COLO668 (cell line): Measurements from ENCODE around the gene CLSTN2.

Experiments used
- DNase-seq: peaks from one replicate; lab custom pipeline; 2025; ENCODE audit not compliant: unreplicated experiment; lab: John Stamatoyannopoulos, UW

The CLSTN2 gene

DNA sequence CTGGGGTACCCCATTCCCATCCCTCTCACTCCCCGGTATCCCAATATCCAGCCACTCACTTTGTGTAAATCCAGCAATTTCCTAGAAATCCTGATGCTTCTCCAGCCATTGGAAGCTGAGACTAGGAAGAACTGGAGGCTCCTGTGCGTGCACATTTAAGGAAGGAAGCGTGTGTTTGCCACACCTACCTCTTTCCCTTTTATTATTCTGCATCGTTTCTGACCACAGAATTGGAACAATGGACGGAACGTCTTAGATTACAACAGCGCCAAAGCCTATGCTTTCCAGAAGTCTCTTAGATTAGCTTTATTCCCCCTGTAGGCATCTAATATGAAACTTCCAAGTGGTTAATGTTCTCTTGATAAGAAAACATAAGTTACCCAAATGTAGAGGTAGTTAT lies 508.1 kb downstream of the CLSTN2 start:
- DNase-seq, result no peak

DNA sequence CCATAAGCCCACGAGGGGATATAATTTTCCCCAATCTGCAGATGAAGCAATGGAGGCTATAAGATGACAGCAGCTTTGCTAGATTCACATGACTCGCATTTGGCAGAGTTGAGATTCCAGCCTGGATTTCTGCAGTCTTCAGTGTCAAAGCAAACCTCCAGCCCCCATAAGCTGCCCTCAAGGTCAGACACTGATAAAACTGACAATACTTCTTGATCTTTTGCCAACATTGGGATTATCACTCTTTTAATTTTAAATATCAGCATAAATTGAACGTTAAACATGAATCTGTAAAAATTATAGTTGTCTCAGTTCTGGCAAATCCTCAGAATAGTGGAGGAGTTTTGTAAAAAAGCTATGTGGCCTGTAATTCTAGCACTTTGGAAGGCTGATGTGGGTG lies 508.8 kb downstream of the CLSTN2 start:
- no peak for DNase-seq

DNA sequence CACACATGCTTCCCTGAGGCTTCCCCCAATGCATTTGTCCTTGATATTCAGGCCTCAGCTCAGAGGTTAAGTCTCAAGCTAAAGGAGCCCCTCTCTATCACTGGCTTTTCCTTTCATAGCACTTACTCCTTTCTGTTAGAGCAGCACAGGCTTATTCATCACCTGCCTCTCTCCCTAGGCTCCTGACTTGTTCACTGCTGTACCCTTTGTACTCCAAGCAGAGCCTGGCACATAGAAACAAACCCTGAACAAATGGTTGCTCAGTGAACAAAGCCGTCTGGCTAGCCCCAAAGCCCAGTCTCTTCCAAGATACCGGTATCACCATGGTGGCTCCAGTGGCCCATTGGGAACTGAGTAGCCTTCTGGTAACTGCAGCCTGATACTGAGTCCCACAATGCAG lies 511.7 kb downstream of the CLSTN2 start:
- no peak for DNase-seq

DNA sequence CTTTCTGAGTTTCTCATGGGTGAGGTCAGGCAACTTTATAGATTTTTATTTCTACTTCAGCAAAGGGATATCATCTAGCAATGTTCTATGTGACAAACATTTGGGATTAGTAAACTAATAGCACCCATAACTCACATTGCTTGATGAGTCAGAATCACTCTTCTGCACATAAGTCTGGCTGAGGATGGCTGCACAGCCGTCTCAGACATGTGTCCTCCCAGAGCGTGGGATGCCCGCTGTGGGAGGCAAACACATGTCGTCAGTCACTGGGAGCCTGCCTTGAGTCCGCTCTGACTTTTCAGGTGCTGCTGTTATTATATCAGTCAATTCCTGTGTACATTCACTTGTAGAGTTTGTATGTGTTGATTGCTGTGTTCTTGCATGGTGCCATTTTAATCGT lies 512.2 kb downstream of the CLSTN2 start:
- no peak for DNase-seq

DNA sequence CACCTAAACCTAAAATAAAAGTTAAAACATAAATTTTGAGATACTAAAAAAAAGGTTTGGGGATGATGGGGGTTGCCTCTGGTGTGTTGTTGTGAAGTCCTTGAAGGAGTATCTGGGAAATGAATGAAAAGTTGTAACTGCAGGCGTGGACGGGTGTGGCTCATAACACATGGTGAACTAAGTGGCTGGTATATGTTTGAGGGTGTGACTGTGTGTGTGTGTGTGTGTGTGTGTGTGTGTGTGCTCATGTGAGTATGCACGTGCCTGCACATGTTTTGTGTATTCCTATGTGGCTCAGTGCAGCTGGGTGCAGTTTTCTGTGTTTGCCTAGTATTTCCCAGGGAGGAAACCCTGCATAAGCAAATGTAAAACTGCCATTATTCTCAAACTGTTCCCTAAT lies 513.0 kb downstream of the CLSTN2 start:
- DNase-seq, result no peak

GRCh38 chr3:140449413-140450256 lies 514.6 kb downstream of the CLSTN2 start:
- DNase-seq, result no peak

DNA sequence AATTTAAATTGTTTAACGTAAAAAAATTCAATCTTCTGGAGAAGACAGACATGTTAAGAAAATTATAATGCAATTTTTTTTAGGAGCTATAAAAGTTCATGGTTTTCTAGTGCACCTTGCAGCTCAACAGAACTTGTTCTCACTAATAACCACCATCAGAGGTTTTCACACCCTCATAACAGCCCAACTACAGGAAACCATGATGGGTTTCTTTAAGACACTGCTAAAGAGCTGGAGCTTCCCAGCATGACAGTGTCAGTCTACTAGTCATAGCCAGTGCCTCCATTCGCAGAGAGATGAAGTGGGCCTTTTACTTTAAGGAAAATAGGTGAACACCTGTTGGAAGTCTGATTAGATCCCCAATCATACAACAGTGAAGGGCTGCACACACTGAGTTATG lies 518.8 kb downstream of the CLSTN2 start:
- DNase-seq, result no peak

GRCh38 chr3:140455521-140456214 lies 520.7 kb downstream of the CLSTN2 start:
- no peak for DNase-seq

DNA sequence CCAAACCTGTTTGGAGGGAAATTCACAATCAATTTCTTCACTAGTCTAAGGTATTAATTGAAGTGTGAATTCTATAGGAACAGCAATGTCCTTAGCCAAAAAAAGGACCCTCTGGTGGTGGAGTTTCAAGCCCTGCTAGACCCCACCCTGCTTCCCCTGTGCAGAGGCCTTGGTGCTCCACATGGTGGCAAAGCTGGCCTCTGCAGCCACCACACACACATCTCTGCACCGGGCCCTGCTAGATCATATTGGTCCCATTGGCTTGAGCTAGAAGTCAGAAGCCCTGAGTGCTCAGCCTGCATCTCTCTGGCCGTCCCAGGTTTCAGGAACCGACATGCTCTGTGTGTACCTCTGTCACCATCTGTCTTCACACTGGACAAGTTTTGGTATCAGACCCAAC lies 522.0 kb downstream of the CLSTN2 start:
- DNase-seq, result no peak

- DNase-seq, result no peak
Observed at GRCh38 chr3:140459462-140459861, 524.5 kb downstream of the CLSTN2 start.

GRCh38 chr3:140461250-140461649 lies 526.3 kb downstream of the CLSTN2 start:
- DNase-seq, result no peak

GRCh38 chr3:140463355-140463754 lies 528.4 kb downstream of the CLSTN2 start:
- DNase-seq, result no peak

DNA sequence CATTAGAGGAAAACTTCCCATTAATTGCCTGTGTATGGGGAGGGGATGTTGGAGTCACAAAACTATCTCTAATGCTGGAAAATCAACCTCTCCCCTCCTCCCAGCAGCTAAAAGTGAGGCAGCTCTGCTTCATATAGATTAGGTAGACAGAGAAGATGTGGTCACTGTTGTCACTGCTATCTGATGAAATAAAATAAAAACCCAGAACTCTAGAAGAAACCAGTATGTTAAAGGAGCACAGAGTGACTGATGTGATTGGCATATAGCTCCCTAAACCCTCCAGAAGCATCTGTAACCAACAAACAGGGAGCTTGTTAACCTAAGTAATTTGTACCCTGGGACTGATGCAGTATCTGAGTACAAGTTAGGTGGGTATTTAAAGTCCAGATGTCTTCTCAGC lies 531.0 kb downstream of the CLSTN2 start:
- DNase-seq, result no peak

GRCh38 chr3:140466535-140466934 lies 531.5 kb downstream of the CLSTN2 start:
- DNase-seq, result no peak

DNA sequence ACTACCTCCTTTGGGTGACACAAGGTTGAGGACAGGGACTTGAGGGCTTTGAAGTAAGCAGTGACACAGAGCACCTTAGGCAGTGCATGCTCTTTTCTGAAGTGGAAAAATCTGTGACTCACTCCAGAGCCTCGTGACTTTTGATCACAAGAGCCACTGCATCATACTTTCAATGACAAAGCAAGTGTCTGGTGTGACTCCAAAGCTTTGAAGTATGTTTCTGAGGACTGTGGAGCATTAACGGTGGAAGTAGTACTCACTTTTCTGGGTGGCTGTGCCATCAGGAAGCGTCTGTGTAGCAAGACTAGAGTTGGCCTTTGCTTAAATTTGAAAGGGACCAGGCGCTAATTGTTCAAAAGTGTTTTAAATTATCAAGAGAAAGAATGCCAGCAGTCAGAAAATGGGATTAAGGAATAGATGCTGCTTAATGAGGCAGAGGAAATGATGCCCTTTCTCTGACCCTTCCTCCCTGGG lies 532.2 kb downstream of the CLSTN2 start:
- DNase-seq, result no peak

DNA sequence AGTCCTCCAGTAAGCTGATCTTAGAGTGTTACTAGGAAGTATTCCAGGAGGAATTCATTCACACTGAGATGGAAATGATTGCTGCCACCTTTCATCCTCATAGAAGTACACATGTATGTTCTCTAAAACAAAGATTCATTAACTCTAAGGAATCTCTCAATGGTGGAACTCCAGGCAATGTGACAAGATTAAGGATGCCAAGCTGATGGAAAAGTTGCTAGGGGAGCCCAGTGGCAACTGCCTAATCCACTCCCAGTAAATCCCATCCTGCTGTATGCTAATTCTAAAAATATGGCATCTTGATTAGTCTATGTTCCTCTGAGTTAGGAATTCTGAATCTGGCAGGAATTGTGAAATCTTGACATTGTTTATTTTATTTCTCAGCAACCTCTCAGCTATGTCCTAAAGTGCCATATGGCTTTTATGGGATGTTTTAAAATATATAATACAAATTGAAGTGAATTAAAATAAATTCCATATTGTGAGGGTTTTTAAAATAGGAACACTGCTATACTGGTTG lies 532.9 kb downstream of the CLSTN2 start:
- no peak for DNase-seq

DNA sequence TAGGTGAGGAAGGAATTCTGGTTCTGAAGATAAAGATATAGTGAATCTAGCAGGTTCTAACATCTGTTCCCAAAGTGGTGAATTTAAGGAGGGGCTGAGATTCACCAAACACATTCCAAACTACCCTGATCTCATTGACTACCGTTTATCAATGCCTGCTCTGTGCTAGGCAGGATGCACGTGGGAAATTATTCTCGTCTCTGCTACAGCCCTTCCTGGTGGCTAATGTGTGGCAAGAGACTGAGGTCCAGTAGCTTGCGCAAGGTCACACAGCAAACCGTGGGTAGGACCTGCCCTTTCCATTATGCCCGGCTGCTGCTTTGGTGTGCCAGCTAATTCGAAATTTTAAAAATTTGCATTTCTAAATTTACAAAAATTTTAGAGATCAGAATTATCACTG lies 533.4 kb downstream of the CLSTN2 start:
- no peak for DNase-seq

DNA sequence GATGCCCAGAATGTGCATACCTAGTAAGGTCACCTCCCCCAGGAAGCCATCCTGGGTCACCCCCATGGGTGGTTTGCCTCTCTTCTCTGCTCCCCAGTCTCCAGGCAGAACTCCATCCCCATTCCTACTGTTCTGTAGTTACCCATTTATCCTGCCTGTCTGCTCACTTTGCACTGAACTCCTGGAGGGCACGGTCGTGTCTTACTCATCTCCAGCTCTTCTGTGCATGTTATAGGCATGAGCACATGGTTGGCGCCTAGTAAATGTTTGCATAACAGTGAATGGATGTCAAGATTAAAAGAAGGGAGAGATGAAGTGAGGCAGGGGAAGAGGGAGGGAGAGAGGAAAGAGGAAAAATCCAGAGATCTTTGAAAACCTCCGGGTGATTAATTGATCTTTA lies 534.5 kb downstream of the CLSTN2 start:
- DNase-seq, result no peak

DNA sequence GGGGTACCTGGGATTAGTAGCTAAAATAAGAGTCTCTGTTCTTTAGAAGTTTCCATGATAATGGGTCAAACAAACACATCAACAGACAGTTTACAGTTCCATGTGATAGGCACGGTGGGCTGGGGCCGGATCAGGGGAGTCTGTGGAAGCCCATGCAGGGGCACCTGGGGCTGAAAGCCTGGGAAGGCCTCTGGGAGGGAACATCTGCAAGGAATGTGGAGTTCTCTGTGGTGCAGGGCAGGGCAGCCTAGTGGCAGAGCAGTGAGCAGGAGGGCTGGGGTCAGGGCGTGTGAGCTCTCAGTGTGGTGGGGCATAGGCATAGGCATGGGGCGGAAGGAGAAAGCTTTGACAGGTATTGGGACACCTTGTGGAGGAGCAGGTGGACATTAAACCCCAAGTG lies 535.2 kb downstream of the CLSTN2 start:
- DNase-seq, result no peak

DNA sequence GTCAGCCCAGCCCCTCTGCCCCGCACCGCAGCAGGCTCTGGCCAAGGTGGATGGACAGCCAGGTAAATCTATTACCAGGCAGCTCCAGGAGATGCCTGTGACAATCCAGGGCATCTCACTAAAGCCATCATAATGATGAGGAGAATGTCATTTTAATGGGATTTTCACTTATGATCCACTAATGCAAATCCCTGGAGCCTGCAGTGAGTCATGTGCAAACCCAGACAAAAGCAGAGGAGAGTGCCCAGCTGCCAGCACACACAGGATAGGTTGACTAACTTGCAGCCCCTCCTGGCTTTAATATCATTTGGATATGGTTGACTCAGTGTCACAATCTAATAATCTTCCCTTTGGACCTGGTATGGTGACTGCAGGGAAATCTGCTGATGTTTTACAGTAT lies 536.0 kb downstream of the CLSTN2 start:
- no peak for DNase-seq

DNA sequence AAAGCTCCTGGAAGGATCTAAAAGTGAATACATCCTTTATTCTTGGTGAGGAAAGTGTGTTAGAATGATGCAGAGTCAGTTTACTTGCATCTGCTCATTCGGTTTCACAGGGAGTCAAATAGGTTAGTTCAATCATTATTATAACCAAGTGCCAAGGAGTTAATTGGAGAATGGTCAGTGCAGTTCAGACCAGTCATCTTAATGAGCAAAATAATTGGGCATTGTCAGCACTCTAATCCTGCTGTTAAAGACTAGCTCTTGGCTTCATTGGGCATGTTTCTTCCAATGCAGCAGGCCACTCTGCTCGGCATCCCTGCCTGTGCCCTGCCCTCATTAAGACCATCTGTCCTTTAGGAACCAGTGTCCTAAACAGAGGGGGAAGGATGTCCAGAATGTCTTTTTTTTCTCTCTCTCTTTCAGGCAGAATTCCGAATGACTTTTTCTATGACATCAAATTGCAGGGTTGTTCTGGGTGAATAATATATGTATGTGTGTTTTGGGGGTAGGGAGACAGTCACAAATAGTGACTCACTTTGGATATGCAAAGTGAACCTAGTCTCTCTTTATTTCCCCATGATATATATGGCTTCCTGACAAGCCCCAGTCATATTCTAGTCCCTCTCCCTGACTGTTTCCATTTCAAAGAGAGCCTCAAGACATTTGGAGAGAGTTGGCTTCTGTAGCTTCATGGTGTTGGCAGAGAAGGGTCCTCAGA lies 537.5 kb downstream of the CLSTN2 start:
- no peak for DNase-seq

- no peak for DNase-seq
Observed at GRCh38 chr3:140487566-140487965, 552.6 kb downstream of the CLSTN2 start.
